Muscle layer of colon (tissue), 2 donors: ENCODE measurements around the gene KLF7.

Experiments used
- H3K27ac ChIP-seq: one replicate; pipeline ENCODE4 v1.7.0; 2013; ENCODE audit warnings: low read depth, mild to moderate bottlenecking, low read length, moderate library complexity
- H3K27me3 ChIP-seq, 2 donors: one replicate each; pipeline ENCODE4 v1.7.0; 2013; ENCODE audit warnings: low read length in 2 of 2, mild to moderate bottlenecking in 2 of 2; ENCODE audit not compliant: insufficient read depth in 2 of 2, control insufficient read depth in 1 of 2
- H3K36me3 ChIP-seq: one replicate; pipeline ENCODE4 v1.7.0; 2013; ENCODE audit warnings: mild to moderate bottlenecking, low read length; ENCODE audit not compliant: insufficient read depth
- H3K4me1 ChIP-seq: one replicate; pipeline ENCODE4 v1.7.0; 2013; ENCODE audit warnings: mild to moderate bottlenecking, low read length; ENCODE audit not compliant: insufficient read depth
- H3K4me3 ChIP-seq, 2 donors: one replicate each; pipeline ENCODE4 v1.7.0; 2013; ENCODE audit warnings: low read length in 2 of 2, low read depth in 1 of 2, mild to moderate bottlenecking in 1 of 2, moderate library complexity in 1 of 2
- H3K9ac ChIP-seq: one replicate; pipeline ENCODE4 v1.7.0; 2013; ENCODE audit warnings: low read length
- H3K9me3 ChIP-seq: one replicate; pipeline ENCODE4 v1.7.0; 2013; ENCODE audit warnings: mild to moderate bottlenecking, low read length
- donor health status: abdominal sarcoma.
- donor health status: Adenocarcinoma of cecum.

Gene KLF7

GRCh38 chr2:207185372-207185771, 19.6 kb upstream of the KLF7 start:
- Histone ChIP-seq H3K36me3 (no peaks in the 10 kb centered on the region), H3K4me1 (no peaks in the 10 kb centered on the region), H3K9me3 (no peaks in the 10 kb centered on the region), H3K27me3 (no peaks in the 10 kb centered on the region), H3K27ac (no peak overlapping the region), H3K9ac (no peak overlapping the region), H3K4me3 (no peak overlapping the region)

GRCh38 chr2:207184768-207185167, 19.0 kb upstream of the KLF7 start:
- H3K27ac ChIP-seq: no peak overlapping the region
- H3K27me3 ChIP-seq: no peaks in the 10 kb centered on the region
- no peaks in the 10 kb centered on the region for H3K9me3 ChIP-seq
- no peak overlapping the region for H3K9ac ChIP-seq
- no peaks in the 10 kb centered on the region for H3K4me1 ChIP-seq
- no peaks in the 10 kb centered on the region for H3K36me3 ChIP-seq
- H3K4me3 ChIP-seq: no peak overlapping the region

GRCh38 chr2:207184348-207184747, 18.6 kb upstream of the KLF7 start:
- Histone ChIP-seq H3K4me3 (no peak overlapping the region), H3K27me3 (no peaks in the 10 kb centered on the region), H3K9me3 (no peaks in the 10 kb centered on the region), H3K36me3 (no peaks in the 10 kb centered on the region), H3K9ac (no peak overlapping the region), H3K27ac (no peak overlapping the region), H3K4me1 (no peaks in the 10 kb centered on the region)

- H3K9me3 ChIP-seq: no peaks in the 10 kb centered on the region
- H3K9ac ChIP-seq: no peak overlapping the region
- H3K4me3 ChIP-seq: no peak overlapping the region
- H3K4me1 ChIP-seq: no peaks in the 10 kb centered on the region
- no peaks in the 10 kb centered on the region for H3K36me3 ChIP-seq
- H3K27ac ChIP-seq: no peak overlapping the region
- H3K27me3 ChIP-seq: no peaks in the 10 kb centered on the region
Measured at GRCh38 chr2:207183506-207183905, 17.8 kb upstream of the KLF7 start.

- H3K9ac ChIP-seq: no peak overlapping the region
- no peaks in the 10 kb centered on the region for H3K27me3 ChIP-seq
- H3K27ac ChIP-seq: no peak overlapping the region
- no peak overlapping the region for H3K4me3 ChIP-seq
- no peaks in the 10 kb centered on the region for H3K4me1 ChIP-seq
- no peaks in the 10 kb centered on the region for H3K9me3 ChIP-seq
- H3K36me3 ChIP-seq: no peaks in the 10 kb centered on the region
Measured at GRCh38 chr2:207182911-207183310, 17.2 kb upstream of the KLF7 start.

GRCh38 chr2:207181526-207182274, 16.0 kb upstream of the KLF7 start:
- no peak overlapping the region for H3K9ac ChIP-seq
- H3K9me3 ChIP-seq: no peaks in the 10 kb centered on the region
- H3K36me3 ChIP-seq: no peaks in the 10 kb centered on the region
- no peak overlapping the region for H3K27ac ChIP-seq
- no peaks in the 10 kb centered on the region for H3K27me3 ChIP-seq
- H3K4me1 ChIP-seq: no peaks in the 10 kb centered on the region
- no peak overlapping the region for H3K4me3 ChIP-seq

GRCh38 chr2:207180741-207181140, 15.0 kb upstream of the KLF7 start:
- Histone ChIP-seq H3K27me3 (no peaks in the 10 kb centered on the region), H3K4me1 (no peaks in the 10 kb centered on the region), H3K9me3 (no peaks in the 10 kb centered on the region), H3K27ac (no peak overlapping the region), H3K4me3 (no peak overlapping the region), H3K36me3 (no peaks in the 10 kb centered on the region), H3K9ac (no peak overlapping the region)

- no peaks in the 10 kb centered on the region for H3K36me3 ChIP-seq
- H3K4me1 ChIP-seq: no peaks in the 10 kb centered on the region
- H3K27me3 ChIP-seq: no peaks in the 10 kb centered on the region
- no peak overlapping the region for H3K4me3 ChIP-seq
- no peak overlapping the region for H3K9ac ChIP-seq
- no peaks in the 10 kb centered on the region for H3K9me3 ChIP-seq
- no peak overlapping the region for H3K27ac ChIP-seq
Measured at GRCh38 chr2:207176247-207176646, 10.5 kb upstream of the KLF7 start.

- no peaks in the 10 kb centered on the region for H3K36me3 ChIP-seq
- no peak overlapping the region for H3K4me3 ChIP-seq
- H3K27me3 ChIP-seq: no peaks in the 10 kb centered on the region
- H3K9ac ChIP-seq: no peak overlapping the region
- no peak overlapping the region for H3K27ac ChIP-seq
- H3K4me1 ChIP-seq: peaks cover under 1% of the 10 kb centered on the region
- no peaks in the 10 kb centered on the region for H3K9me3 ChIP-seq
Measured at GRCh38 chr2:207173641-207174040, 7.9 kb upstream of the KLF7 start.

- Histone ChIP-seq H3K4me1 (peaks cover 21% of the 10 kb centered on the region), H3K4me3 (peak overlapping the region; percentile 77 to 88), H3K27ac (peak overlapping the region; percentile 97), H3K27me3 (no peaks in the 10 kb centered on the region), H3K9me3 (no peaks in the 10 kb centered on the region), H3K9ac (peak overlapping the region; percentile 66), H3K36me3 (no peaks in the 10 kb centered on the region)
Measured at GRCh38 chr2:207167099-207167923, 1.6 kb upstream of the KLF7 start.

GRCh38 chr2:207166349-207167098, 776 bp upstream of the KLF7 start:
- Histone ChIP-seq H3K4me3 (peak overlapping the region; percentile 77 to 88), H3K9me3 (no peaks in the 10 kb centered on the region), H3K4me1 (peaks cover 29% of the 10 kb centered on the region)

More at GRCh38 chr2:207166349-207167098, 776 bp upstream of the KLF7 start:
- H3K27ac ChIP-seq: peak overlapping the region; percentile 97
- H3K36me3 ChIP-seq: no peaks in the 10 kb centered on the region
- H3K9ac ChIP-seq: peak overlapping the region; percentile 66
- H3K27me3 ChIP-seq: no peaks in the 10 kb centered on the region
